ENCODE measurements around the gene USP20.
A peak's percentile ranks its signal among the peaks of the same experiment; 100 is the strongest.
"Not testable (repeated sequence)": the region's sequence is repeated elsewhere in the genome, so short reads cannot be mapped to it uniquely, and the experiment has no call there.

The USP20 gene

DNA sequence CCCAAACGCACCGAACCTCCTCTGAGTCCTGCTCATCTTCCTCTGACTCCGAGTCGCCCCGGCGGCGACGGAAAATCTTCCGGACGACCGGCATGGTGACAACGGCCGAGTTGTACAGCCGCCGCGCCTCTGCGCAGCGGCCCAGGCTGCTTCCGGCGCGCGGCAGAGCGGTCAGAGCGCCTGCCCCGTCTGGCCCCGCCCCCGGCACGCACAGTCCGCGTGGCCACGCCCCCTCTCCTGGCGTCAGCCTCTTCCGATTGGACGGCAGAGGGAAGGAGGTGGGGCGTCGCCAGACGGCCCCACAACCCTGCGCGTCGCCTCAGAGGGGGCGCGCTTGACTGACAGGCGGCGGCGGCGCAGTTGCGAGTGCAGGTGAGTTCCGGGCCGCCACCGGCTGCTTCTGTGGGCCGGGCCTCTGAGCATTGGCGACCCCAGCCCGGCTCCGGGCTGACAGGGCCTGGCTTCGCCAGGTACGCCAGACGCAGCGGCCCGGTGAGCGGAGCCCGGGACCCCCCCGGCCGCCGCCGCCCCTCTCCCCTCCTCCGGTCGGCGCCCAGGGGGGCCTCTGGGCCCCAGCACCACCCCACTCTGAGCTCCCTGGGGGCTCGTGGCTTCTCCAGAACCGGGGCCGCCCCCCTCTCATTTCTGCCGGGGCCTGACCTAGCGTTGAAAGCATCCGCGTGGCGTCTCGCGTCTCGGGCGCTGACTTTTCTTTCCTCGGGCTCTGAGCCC is at the start of gene USP20, which contains the start of gene C9orf78:
TSS of gene USP20 (plus strand) at position 331 of the 732 bp plus-strand sequence. CDS start 17,098 bp downstream, outside the sequence.
TSS of gene C9orf78 (minus strand) at position 148 of the 732 bp plus-strand sequence. CDS start at position 94, 54 bp downstream.
- DNase-seq (ENCODE audit: low spot score): peak; percentile 97

GRCh38 chr9:129785866-129786265 is 49.4 kb upstream of the USP20 start:
- DNase-seq (ENCODE audit: low spot score): no peak

- no peak for DNase-seq (ENCODE audit: low spot score)
These were observed 48.8 kb upstream of the USP20 start for GRCh38 chr9:129786481-129786880.

DNA sequence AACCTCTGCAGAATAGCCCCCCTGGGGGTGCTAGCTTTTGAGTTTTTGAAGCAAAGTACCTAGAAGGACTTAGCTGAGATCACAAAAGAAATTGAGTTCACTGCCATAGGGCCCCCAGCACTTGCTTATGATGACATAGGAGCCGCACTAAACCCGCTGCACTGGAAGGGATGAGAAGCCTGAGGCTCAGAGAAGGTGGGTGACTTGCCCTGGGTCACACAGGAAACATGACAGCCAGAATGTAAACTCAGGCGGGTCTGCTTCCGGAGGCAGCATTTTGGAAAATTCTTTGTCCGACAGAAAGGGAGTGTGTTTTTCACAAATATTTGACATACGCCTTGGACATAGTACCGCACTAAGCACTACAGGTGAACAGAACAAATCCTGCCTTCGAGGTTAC is 40.7 kb upstream of the USP20 start:
- no peak for DNase-seq (ENCODE audit: low spot score)

- DNase-seq (ENCODE audit: low spot score): not testable (repeated sequence)
These were observed 39.2 kb upstream of the USP20 start for GRCh38 chr9:129796029-129796428.

- no peak for DNase-seq (ENCODE audit: low spot score)
These were observed 36.3 kb upstream of the USP20 start for GRCh38 chr9:129798973-129799372.

- no peak for DNase-seq (ENCODE audit: low spot score)
These were observed 33.8 kb upstream of the USP20 start for GRCh38 chr9:129801504-129801903.

- peak; percentile 92 for DNase-seq (ENCODE audit: low spot score)
These were observed 32.2 kb upstream of the USP20 start, which contains the start of gene TOR1B for GRCh38 chr9:129802833-129803675. Gene TOR1B (plus strand): TSS chr9:129803184. CDS start chr9:129803213, 29 bp downstream.

GRCh38 chr9:129803676-129804060 is 31.6 kb upstream of the USP20 start:
- DNase-seq (ENCODE audit: low spot score): no peak

DNA sequence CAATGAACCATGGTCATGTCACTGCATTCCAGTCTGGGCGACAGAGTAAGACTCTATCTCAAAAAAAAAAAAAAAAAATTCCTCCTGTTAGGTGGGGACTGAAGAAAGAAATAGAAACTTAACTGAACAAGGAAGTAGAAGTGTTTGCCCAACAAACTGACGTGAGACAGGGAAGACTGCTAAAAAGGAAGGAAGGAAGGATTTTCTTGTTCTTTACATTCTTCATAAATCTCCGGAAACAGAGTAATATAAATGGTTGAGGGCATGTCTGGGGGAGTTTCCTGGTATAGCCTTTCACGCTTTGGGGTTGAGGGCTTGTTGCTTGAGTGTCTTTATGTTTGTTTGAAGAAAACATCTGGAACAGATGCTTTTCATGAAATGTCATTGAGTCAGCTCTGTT is 29.2 kb upstream of the USP20 start:
- no peak for DNase-seq (ENCODE audit: low spot score)

DNA sequence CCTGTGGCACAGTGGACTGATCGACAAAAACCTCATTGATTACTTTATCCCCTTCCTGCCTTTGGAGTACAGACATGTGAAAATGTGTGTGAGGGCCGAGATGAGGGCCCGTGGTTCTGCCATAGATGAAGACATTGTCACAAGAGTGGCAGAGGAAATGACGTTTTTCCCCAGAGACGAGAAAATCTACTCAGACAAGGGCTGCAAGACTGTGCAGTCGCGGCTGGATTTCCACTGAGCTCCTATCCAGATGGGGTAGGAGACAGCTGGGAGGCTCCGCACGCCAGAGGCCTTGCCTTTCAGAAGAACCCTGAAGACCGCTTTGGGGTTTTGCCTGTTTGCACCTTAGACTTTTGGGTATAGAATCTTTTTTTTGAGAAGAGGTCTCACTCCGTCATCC is 25.9 kb upstream of the USP20 start:
- DNase-seq (ENCODE audit: low spot score): no peak

GRCh38 chr9:129810116-129810515 is 25.1 kb upstream of the USP20 start:
- DNase-seq (ENCODE audit: low spot score): no peak

DNA sequence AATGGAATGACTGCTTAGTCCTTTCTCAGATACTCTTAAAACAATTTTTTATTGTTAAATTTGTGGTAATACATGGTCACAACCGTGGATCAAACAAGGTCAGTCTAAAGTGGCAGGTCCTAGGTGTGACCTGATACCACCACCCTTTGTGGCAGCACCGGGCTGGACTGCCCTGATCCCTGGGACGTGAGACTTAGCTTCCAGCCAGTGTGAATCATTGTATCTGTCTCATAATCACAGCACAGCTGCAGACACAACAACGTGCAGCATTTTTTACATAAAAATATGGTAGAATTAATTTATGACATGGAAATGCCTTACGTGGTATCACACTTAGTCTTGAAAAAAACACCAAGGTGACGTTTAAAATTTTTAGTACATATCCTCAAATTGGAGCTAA is 24.5 kb upstream of the USP20 start:
- DNase-seq (ENCODE audit: low spot score): no peak

GRCh38 chr9:129811967-129812363 is 23.3 kb upstream of the USP20 start:
- no peak for DNase-seq (ENCODE audit: low spot score)

- no peak for DNase-seq (ENCODE audit: low spot score)
These were observed 22.9 kb upstream of the USP20 start for GRCh38 chr9:129812385-129812784.

GRCh38 chr9:129813661-129814060 is 21.6 kb upstream of the USP20 start:
- DNase-seq (ENCODE audit: low spot score): no peak

DNA sequence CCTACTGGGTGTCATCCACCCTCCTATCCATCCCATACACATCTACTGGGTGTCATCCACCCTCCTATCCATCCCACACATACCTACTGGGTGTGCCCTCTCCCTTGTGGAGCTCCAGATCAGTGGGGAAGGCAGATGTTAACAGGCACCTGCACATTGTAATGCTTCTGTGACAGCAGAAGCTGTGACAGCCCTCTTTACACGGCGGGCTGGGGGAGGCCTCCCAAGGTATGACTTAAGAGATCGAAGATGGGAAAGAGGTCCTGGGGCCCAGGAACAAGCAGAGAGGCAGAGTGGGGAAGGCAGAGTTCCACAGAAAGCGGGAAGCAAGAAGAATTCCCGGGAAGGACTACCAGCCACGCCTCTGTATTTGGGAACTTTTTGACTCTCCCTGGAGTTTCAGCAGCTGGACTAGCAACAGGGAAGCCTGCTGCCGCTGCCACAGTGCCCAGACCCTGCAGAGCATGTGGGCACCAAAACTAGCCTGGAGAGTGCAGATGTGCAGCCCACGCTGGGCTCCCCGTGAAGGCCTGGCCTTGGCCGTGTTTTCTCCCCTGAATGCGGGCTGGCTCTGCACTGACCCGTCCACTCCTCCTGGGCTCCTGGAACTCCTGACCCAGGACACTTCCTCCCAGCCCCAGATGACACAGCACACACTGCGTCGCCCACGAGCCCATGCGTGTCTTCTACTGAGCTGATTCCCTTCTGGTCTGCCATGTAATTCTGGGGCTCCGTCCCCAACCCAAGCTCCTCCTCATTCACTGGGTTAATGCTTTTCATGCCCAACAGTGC is 20.6 kb upstream of the USP20 start:
- DNase-seq (ENCODE audit: low spot score): no peak

- DNase-seq (ENCODE audit: low spot score): no peak
These were observed 20.0 kb upstream of the USP20 start for GRCh38 chr9:129815278-129815677.

DNA sequence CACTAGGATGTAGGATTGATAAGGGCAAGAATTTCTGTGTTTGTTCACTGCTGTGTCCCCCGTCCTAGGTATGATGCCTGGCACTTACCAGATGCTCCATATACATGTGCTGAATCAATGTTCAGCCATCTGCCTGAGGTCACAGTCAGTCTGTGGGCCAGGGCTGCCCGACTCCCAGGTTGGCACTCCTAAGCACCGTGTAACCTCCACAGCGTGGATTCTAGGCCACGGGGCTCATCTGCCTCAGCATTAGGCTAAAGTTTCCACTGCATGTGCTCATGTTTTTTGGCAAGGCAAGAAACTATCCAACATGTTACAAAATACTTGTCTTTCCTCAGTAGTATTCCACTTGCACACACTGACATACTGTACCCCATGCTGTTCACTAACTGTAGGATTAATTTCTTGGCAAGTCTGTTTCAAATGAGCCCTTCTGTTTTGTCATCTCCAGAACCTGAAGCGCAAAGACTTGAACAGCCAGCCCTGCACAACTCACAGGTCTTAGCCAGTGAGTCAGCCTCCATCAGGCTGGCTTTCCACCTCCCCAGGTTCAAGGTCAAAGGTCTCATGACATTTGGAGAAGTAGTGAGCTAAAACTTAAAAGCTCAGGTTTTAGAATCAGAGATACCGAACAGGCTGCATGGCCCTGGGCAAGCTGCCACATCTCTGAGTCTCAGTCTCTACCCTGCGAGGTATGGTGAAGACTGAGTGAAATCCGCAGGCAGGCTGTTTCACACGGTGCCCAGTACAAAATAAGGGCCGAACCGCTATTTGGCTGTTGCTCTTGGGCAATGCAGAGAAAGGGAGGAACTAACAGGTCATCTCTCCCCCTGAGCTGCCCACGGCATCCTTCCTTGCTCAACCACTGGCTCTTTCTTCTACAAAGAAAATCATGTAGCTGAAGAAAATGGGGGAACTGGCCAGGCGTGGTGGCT is 18.5 kb upstream of the USP20 start:
- DNase-seq (ENCODE audit: low spot score): no peak

- DNase-seq (ENCODE audit: low spot score): no peak
These were observed 12.2 kb upstream of the USP20 start for GRCh38 chr9:129822898-129823541.

DNA sequence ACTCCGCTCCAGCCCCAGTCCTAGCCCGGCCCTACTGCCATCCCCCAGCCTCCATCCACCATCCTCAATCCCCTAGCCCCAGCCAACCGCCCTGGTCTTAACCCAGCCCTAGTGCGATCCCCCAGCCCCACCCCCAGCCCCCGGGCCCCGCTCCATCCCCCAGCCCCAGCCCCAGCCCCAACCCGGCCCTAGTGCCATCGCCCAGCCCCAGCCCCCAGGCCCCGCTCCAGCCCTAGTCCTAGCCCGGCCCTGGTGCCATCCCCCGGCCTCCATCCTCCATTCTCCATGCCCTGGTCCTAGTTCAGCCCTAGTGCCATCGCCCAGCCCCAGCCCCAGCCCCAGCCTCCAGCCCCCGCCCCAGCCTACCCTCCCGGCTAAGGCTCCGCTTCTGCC is 11.7 kb upstream of the USP20 start:
- DNase-seq (ENCODE audit: low spot score): no peak
